ENCODE results near the gene FBXO2.
"Not testable (repeated sequence)": the region's sequence is repeated elsewhere in the genome, so short reads cannot be mapped to it uniquely, and the experiment has no call there.

The FBXO2 gene

GRCh38 chr1:11629184-11630016, 24.8 kb downstream of the FBXO2 start:
- DNase-seq (ENCODE audit: low read depth) = no peak

DNA sequence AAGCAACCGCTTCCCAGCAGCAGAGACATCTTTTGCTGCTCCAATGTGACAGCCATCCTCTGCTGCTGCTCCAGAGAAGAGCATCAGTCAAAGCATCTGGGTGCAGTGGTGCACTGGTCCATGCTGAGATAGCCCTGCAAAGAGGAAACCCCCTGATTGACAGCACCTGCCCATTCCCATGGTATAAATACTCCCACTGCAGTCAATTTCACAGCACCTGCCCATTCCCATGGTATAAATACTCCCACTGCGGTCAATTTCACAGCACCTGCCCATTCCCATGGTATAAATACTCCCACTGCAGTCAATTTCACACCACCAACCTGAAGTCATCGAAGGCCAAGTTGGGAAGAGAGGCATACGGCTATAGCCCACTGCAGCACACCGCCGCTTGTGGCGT, 25.5 kb downstream of the FBXO2 start:
- no peak for DNase-seq (ENCODE audit: low read depth)

DNA sequence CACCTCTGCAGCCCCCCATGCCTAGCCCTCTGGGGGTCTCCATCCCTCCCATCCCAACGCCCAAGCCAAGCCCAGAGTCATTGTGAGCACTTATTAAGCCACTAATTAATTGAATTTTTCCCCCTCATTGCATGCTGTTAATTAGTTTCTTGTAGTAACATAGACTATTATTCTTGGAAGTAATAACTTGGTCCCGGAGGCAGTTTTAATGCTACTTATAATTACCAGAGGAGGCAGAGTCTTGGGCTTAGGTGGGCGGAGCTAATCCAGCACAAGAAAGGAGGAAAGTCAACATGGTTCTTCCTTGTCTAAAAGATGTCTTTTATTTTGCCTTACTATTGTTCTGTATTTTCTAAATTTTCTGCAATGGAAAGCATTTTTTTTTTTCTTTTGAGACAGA, 27.7 kb downstream of the FBXO2 start:
- no peak for DNase-seq (ENCODE audit: low read depth)

- DNase-seq (ENCODE audit: low read depth) = no peak
Measured at GRCh38 chr1:11623702-11624101, 30.5 kb downstream of the FBXO2 start.

- no peak for DNase-seq (ENCODE audit: low read depth)
Measured at GRCh38 chr1:11622398-11622797, 31.8 kb downstream of the FBXO2 start.

- no peak for DNase-seq (ENCODE audit: low read depth)
Measured at GRCh38 chr1:11620924-11621323, 33.3 kb downstream of the FBXO2 start.

DNA sequence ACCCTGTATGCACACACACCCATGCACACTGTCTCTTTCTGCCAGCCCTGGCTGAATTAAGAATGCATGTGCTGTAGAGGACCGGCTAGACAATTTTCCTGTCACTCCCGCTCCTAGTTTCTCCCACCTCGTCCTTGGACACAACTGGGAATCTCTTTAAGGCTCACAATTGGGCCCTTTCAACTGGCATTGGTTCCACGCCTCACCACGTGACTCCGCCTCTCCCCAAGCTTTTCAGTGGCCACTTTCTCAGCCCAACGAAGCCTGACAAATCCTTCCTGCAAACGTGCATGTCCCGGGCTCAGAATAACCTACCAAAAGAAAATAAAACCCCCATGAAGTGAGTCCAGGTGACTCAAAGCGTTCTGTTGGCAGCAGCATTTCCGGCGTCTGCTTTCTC, 33.8 kb downstream of the FBXO2 start:
- no peak for DNase-seq (ENCODE audit: low read depth)

DNA sequence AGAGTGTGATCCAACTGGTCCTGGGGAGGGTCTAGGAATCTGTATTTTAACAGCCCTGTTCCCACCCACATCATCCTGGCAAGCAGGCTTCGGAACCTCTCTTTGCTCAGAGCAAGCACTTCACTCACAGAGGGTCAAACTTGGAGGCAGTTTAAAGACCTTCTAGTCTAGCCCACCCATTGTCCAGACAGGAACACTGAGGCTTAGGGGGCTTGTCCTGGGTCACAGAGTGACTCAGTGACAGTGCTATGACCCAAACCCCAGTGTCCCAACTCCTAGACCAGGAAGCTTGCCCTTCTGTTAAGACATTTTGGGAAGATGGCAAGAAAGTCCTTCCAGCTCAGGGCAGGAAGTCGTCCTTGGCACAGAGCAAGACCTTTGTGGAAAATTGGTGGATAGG, 36.5 kb downstream of the FBXO2 start:
- DNase-seq (ENCODE audit: low read depth) = no peak

DNA sequence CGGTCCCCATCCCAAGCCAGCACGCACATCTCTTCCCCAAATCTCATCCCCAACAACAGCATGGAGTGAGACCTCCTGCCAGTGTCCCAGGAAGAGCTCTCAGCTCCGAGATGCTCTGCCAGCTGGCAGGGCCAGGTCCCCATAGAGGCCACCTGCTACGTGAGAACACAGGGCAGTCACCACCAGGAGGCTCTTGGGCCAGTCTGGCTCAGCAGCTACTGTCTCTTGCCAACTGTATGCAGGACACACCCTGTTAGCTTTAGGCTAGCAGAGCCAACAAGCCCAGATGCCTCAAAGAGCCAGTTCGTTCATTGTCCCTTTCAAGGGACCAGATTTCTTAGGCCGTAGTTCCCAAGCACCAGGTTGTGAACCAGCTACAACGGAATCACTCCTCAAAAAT, 36.9 kb downstream of the FBXO2 start:
- DNase-seq (ENCODE audit: low read depth) = no peak

GRCh38 chr1:11616766-11617165, 37.5 kb downstream of the FBXO2 start:
- DNase-seq (ENCODE audit: low read depth) = no peak

DNA sequence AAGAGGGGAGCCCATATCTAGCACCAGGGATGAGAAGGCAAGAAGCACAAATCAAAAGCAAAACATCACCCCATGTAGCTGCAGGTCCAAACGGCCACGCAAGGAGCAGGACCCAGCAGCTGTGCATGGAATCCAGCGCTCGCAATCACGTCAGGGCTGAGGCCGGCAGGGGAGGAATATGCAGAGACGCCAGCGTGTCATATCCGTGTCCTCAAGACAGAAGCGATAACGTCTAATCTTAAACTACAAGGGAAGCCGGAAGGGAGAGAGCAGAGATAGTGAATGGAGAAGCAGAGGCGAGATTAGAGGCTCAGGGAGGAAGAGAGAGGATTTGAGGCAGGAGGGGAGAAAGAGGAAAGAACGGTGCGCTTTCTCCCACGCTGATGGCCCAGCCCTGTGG, 39.1 kb downstream of the FBXO2 start:
- no peak for DNase-seq (ENCODE audit: low read depth)

DNA sequence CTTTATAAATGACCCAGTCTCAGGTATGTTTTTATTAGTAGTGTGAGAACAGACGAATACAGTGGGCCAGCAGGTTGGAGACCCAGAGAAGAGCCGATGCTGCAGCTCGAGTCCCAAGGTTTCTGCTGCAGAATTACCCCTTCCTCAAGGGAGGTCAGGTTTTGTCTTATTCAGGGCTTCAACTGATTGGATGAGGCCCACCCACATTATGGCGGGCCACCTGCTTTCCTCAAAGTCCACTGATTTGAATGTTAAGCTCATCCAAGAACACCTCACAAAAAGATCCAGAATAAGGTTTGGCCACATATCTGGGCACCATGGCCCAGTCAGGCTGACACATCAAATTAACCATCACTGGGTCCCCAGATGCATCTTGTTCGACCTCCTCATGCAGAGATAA, 40.9 kb downstream of the FBXO2 start:
- no peak for DNase-seq (ENCODE audit: low read depth)

- DNase-seq (ENCODE audit: low read depth) = no peak
Measured at GRCh38 chr1:11611638-11612327, 42.4 kb downstream of the FBXO2 start.

DNA sequence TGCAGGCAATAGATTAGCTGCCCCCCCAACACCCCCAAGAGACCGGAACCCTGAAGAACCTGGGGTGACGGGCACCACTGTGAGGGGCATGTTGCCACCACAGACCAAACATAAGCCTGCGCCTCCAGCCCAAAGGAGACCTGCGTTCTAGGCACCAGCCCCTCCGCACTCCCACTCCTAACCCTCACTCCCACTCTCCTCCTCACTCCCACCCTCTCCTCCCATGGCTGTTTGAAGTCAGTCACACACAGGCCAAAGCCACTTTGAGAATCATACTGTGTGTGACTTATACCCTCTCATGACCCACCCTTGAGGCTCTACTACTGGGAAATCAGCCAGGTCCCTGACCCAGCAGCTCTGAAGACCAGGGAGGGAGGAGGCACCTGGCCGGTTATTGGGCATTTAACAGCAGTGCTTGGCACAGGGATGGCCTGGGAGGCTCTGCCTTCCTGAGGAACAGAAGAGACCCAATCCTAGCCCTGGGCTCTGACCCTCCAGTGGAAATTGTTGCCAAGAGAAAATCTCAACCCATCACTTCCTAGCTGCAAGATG, 43.5 kb downstream of the FBXO2 start:
- no peak for DNase-seq (ENCODE audit: low read depth)

DNA sequence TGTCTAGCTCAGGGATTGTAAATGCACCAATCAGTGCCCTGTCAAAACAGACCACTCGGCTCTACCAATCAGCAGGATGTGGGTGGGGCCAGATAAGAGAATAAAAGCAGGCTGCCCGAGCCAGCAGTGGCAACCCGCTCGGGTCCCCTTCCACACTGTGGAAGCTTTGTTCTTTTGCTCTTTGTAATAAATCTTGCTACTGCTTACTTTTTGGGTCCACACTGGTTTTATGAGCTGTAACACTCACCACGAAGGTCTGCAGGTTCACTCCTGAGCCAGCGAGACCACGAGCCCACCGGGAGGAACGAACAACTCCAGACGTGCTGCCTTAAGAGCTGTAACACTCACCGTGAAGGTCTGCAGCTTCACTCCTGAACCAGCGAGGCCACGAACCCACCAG, 44.9 kb downstream of the FBXO2 start:
- not testable (repeated sequence) for DNase-seq (ENCODE audit: low read depth)

DNA sequence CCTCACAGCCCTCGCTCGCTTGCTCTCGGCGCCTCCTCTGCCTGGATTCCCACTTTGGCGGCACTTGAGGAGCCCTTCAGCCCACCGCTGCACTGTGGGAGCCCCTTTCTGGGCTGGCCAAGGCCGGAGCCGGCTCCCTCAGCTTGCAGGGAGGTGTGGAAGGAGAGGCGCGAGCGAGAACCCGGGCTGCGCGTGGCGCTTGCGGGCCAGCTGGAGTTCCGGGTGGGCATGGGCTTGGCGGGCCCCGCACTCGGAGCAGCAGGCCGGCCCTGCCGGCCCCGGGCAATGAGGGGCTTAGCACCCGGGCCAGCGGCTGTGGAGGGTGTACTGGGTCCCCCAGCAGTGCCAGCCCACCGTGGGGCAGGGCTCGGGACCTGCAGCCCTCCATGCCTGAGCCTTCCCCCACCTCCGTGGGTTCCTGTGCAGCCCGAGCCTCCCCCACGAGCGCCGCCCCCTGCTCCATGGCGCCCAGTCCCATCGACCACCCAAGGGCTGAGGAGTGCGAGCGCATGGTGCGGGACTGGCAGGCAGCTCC, 45.6 kb downstream of the FBXO2 start:
- not testable (repeated sequence) for DNase-seq (ENCODE audit: low read depth)

DNA sequence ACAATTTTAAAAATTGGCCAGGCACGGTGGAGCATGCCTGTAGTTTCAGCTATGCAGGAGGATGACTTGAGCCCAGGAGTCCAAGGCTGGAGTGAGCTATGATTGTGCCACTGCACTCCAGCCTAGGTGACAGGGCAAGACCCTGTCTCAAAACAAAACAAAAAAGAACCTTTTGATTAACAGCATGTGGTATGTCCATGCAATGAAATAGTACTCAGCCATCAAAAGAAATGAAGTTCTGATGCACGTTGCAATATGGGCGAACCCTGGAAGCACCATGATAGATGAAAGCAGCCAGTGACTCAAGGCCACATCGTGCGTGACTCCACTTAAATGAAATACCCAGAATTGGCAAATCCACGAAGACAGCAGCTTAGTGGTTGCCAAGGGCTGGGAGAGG, 47.5 kb downstream of the FBXO2 start:
- no peak for DNase-seq (ENCODE audit: low read depth)

- no peak for DNase-seq (ENCODE audit: low read depth)
Measured at GRCh38 chr1:11602981-11603380, 51.2 kb downstream of the FBXO2 start.

- no peak for DNase-seq (ENCODE audit: low read depth)
Measured at GRCh38 chr1:11602424-11602823, 51.8 kb downstream of the FBXO2 start.

- DNase-seq (ENCODE audit: low read depth) = no peak
Measured at GRCh38 chr1:11600836-11601235, 53.4 kb downstream of the FBXO2 start.

DNA sequence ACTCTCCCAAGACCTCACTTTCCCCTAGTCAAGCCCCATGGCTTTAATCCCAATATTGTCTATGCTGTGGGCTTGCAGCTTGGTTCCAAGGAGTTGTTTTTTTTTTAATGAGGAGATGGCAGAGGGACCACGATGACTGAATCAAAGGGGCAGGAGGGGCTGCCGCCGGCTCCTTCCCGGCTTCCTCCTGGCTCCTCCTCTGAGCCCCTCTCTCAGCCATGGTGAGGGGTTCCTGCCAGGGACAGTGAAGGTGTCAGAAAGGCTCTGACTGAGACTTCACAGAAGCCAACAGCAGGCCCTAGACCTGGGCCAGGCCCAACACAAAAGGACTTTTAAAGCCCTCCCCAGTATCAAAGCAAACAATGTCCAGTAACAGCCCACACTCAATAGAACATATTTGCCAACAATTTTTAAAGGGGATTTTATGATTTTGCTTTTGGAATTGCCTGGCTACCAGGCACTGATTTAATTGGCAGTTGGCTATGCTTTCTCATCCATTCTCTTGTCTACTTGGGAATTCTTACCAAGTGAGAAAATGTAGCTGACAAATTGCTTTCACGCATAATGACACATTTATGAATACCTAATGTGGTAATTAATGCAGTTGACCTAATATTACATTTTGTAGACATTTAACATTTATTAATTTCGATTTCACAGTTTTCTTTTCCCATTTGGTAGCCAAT, 54.2 kb downstream of the FBXO2 start:
- no peak for DNase-seq (ENCODE audit: low read depth)

DNA sequence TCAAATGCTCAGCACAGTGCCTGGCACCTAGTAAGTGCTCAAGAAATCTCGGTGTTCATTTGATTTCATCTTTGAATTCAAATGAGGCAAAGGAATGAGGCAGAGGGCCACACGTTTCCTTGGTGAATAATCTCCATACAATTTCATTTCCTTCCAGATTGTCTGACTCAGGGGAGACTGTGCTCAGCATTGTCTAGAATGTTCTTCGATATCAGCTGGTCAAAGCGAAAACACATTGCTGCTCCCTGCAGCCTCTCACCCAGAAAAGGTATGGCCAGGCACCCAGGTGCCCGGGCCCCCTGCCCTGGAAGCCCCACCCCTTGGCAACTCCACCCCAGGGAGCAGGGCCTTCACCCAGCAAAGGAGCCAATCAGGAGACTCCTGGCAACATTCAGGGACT, 55.8 kb downstream of the FBXO2 start:
- no peak for DNase-seq (ENCODE audit: low read depth)

Data from stimulated activated CD8-positive, alpha-beta memory T cell treated with anti-CD3 and anti-CD28 coated beads, Interleukin-4, amount 100 ng/mL, for 24 hours (primary cell).